Measurements from ENCODE around the gene NKIRAS1.
"Not testable (repeated sequence)": the region's sequence is repeated elsewhere in the genome, so short reads cannot be mapped to it uniquely, and the experiment has no call there.

NKIRAS1 gene

DNA sequence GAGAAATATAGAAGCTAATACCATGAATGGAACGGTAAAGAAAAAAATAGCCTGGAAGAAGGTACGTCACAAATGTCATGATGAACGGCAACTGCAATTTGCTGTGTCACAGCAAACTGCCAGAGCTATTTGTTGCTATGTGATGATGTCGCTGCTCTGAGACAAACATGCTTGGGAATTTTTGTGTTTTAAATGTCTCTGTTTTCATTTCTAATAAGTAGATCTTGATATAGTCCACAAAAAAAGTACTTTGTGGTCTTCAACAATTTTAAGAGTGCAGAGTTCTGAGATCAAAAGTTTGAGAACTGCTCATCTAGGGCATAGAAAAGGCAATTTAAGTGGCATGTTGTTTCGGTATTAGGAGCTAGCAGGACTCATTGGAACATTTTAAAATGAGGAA, 24.0 kb upstream of the NKIRAS1 start:
- DNase-seq (ENCODE audit: low read depth in 1 of 2, low spot score in 1 of 2): no peak

DNA sequence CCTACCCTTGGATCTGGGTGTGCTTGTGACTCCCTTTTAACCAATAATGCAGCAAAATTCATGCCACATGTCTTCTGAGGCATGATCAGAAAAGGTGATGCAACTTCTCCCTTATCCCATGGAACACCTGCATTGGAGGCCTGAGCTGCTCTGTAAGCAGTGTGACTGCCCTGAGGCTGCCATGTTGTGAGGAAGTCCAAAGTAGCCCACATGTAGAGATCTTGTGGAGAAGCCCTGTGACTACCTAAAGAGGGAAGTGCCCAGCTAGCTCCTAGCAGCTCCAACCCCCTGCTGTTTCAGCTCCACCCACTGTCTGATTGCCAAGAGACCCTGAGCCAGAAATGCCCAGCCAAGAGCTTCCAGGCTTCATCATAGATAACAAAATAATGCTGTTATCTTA, 21.9 kb upstream of the NKIRAS1 start:
- no peak for DNase-seq (ENCODE audit: low read depth in 1 of 2, low spot score in 1 of 2)

GRCh38 chr3:23937296-23937695, 20.5 kb upstream of the NKIRAS1 start:
- no peak for DNase-seq (ENCODE audit: low read depth in 1 of 2, low spot score in 1 of 2)

- DNase-seq (ENCODE audit: low read depth in 1 of 2, low spot score in 1 of 2): no peak
Observed at GRCh38 chr3:23934253-23934652, 17.5 kb upstream of the NKIRAS1 start.

DNA sequence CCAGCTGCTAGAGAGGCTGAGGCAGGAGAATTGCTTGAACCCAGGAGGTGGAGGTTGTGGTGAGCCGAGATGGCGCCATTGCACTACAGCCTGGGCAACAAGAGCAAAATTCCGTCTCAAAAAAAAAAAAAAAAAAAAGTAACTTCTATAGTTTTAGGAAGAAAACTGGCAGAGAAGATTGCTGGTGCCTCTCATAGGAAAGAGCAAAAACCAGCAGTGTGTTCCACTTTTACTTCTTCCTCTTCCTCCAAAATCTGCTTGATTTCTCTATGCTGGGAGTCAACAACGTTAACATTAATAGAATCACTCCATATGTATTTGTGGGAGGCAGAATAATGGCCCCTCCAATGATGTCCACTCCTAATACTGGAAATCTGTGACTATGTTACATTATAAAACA, 15.8 kb upstream of the NKIRAS1 start:
- DNase-seq (ENCODE audit: low read depth in 1 of 2, low spot score in 1 of 2): no peak

GRCh38 chr3:23931597-23931996, 14.8 kb upstream of the NKIRAS1 start:
- no peak for DNase-seq (ENCODE audit: low read depth in 1 of 2, low spot score in 1 of 2)

GRCh38 chr3:23928524-23928923, 11.7 kb upstream of the NKIRAS1 start:
- no peak for DNase-seq (ENCODE audit: low read depth in 1 of 2, low spot score in 1 of 2)

- DNase-seq (ENCODE audit: low read depth in 1 of 2, low spot score in 1 of 2): no peak
Observed at GRCh38 chr3:23926736-23927135, 9.9 kb upstream of the NKIRAS1 start.

DNA sequence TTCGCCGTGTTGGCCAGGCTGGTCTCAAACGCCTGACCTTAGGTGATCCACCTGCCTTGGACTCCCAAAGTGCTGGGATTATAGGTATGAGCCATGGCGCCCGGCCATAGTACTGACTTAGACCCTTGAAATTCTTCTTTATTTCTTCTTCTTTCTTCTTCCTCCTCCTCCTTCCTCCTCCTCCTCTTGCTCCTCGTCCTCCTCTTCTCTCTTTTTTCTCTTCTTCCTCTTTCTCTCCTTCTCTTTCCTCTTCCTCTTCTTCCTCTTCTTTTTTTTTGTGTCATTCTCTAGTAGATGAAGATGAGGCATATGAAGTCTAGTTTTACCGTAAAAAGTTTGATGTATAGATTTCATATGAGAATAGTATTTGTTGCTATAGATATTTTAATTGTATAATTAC, 9.5 kb upstream of the NKIRAS1 start:
- DNase-seq (ENCODE audit: low read depth in 1 of 2, low spot score in 1 of 2): no peak

- DNase-seq (ENCODE audit: low read depth in 1 of 2, low spot score in 1 of 2): no peak
Observed at GRCh38 chr3:23923786-23924185, 7.0 kb upstream of the NKIRAS1 start.

GRCh38 chr3:23921052-23921511, 4.3 kb upstream of the NKIRAS1 start:
- DNase-seq (ENCODE audit: low read depth in 1 of 2, low spot score in 1 of 2): no peak

DNA sequence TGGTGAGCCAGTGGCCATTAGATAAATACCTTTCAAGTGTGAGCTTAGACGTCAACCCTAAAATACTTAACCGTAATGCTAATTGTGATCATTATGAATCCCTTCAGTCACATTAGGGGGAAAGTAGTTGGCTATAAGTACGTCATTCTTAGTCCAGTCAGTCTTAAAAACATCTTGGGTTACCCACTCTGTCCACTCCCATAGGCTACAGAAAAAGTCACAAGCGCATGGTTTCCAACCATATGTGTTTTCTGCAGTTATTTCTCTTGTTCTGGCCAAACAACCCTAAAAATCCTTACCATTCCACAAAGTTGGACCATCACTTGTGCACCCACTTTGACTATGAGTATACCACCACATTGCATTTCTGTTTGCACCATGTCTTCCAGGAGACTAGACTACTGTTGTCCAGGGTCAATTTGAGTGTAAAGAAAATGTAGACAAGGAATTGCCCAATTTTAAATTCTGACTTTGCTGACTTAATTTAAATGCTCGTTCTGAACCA, 3.4 kb upstream of the NKIRAS1 start:
- no peak for DNase-seq (ENCODE audit: low read depth in 1 of 2, low spot score in 1 of 2)

DNA sequence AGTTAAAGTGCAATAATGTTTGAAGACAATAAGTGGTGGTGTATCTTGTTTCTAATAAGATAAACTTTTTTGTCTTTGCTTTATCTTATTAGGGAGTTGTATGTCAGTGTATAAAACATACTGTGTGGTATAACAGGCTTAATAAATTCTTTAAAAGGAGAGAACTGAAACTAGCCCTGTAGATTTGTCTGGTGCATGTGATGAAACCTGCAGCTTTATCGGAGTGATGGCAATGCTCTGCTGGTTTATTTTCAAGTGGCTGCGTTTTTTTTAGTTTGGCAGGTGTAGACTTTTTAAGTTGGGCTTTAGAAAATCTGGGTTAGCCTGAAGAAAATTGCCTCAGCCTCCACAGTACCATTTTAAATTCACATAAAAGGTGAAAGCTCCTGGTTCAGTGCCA, 2.8 kb upstream of the NKIRAS1 start:
- no peak for DNase-seq (ENCODE audit: low read depth in 1 of 2, low spot score in 1 of 2)

DNA sequence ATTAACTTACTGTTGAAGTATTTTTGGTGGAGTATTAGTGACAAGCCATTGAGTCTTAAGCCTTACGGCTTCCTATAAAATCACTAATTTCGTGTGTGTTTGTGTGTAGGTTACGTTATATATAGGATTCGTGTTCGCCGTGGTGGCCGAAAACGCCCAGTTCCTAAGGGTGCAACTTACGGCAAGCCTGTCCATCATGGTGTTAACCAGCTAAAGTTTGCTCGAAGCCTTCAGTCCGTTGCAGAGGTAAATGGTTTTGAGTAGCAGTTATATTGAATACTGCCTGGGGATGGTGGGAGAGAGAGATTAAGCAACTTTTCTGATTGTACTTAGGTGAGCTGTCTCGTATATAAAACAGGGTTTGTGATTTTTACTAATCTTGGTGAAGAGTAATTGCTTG, 1.5 kb upstream of the NKIRAS1 start:
- not testable (repeated sequence) for DNase-seq (ENCODE audit: low read depth in 1 of 2, low spot score in 1 of 2)

DNA sequence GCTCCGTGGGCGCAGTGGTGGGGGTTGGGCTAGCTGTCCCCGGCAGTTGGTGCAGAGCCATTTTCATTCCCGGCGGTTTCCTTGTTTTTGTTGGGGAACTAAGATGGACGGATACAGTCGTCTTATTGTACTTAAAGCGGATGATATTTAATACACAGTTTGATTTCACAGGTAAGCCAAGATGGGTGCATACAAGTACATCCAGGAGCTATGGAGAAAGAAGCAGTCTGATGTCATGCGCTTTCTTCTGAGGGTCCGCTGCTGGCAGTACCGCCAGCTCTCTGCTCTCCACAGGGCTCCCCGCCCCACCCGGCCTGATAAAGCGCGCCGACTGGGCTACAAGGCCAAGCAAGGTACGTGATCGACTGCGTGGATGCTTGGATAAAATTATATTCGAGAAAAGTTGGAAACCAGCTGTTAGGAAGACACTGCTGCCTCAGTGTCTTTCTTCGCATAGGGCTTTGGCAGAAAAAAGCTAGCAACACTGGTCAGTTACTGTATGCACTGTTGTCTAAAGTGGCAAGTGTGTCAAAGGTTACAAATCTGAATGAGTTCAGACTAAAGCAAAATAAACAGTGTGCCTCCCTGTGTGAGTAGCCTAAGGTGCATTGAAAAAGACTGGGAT, 1.0 kb upstream of the NKIRAS1 start:
- DNase-seq (ENCODE audit: low read depth in 1 of 2, low spot score in 1 of 2): not testable (repeated sequence)

- no peak for DNase-seq (ENCODE audit: low read depth in 1 of 2, low spot score in 1 of 2)
Observed at GRCh38 chr3:23916152-23916885, 471 bp downstream of the NKIRAS1 start.

GRCh38 chr3:23915537-23916108, 1.2 kb downstream of the NKIRAS1 start:
- no peak for DNase-seq (ENCODE audit: low read depth in 1 of 2, low spot score in 1 of 2)

DNA sequence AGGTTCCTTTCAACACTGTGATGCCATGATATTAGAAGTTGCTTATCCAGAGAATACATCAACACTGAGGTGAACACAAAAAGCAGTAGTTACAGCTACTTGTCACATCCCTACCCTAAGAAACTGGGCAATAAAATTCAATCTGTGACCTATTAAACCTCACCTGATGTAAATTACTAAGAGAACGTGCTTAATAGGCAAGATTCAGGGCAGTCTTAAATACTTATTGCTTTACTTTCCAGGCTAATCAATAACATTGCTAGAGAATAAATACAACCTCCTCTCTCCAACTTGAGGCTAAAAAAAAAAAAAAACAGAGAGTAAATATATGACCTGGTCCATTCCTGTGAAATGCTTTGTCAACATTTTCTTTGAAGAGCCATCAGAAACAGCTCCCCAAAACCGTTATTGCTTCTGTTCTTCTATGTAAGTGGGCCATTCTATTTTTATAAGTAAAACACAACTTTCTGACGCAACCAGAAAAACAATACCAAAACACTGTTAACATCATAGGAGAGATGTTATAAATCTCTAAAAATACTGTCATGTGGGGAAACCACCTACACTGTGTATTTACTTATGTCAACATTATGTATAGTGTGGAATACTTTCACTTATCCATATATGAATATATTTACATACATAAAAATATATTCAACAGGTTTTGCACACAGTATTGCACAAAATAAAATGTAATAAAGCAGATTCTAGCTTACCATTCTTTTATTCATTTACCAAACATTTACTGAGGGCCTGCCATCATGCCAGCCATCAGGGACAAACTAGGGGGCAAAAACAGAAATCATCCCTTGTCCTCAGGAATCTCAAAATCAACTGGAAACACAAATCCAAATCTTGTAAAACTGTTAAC, 2.7 kb downstream of the NKIRAS1 start:
- no peak for DNase-seq (ENCODE audit: low read depth in 1 of 2, low spot score in 1 of 2)

DNA sequence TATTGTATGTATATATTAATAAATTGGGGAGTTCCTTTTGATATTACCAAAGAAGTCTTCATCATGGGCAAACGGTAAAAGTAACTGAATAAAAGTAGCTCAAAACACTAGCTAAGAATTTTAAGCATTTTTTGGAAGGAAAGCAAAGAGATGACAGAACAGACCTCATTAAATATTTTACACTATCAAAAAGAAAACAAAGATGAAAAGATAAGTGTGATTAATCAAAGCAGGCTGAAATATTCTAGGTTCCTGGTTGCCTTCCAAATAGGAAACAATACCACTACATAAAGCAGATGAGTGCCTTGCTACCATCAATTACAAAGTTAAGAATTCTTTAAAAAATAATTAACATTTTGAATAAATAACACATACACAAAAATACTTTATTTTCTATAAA, 3.6 kb downstream of the NKIRAS1 start:
- no peak for DNase-seq (ENCODE audit: low read depth in 1 of 2, low spot score in 1 of 2)

DNA sequence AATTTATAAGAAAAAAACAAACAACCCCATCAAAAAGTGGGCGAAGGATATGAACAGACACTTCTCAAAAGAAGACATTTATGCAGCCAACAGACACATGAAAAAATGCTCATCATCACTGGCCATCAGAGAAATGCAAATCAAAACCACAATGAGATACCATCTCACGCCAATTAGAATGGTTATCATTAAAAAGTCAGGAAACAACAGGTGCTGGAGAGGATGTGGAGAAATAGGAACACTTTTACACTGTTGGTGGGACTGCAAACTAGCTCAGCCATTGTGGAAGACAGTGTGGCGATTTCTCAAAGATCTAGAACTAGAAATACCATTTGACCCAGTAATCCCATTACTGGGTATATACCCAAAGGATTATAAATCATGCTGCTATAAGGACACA, 4.5 kb downstream of the NKIRAS1 start:
- DNase-seq (ENCODE audit: low read depth in 1 of 2, low spot score in 1 of 2): not testable (repeated sequence)

DNA sequence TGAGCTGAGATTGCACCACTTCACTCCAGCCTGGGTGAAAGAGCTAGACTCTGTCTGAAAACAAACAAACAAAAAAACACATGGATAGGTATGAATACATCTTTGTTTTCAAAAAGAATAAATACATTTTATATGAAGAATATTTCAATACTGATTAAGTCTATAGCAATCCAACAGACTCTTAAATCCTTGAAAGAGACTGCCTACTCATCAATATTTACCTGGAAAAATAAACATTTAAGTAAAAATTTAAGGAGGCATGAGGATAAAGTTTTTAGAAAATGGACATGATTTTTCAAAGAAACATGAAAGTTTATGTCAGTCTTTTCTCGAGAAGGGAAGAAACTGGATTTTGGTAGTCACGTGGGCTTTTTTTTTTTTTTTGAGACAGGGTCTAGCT, 5.4 kb downstream of the NKIRAS1 start:
- DNase-seq (ENCODE audit: low read depth in 1 of 2, low spot score in 1 of 2): no peak
